Stimulated activated CD4-positive, alpha-beta T cell treated with anti-CD3 and anti-CD28 coated beads, Interleukin-12 subunit alpha, Interleukin-12 subunit beta, amount 100 ng/mL, for 4 hours (primary cell): ENCODE data around the gene NDE1.
"Not testable (repeated sequence)": the region's sequence is repeated elsewhere in the genome, so short reads cannot be mapped to it uniquely, and the experiment has no call there.

Source experiments
- DNase-seq: peaks from one replicate; pipeline ENCODE4 v3.0.0-alpha.2; 2020

Gene NDE1, protein sequence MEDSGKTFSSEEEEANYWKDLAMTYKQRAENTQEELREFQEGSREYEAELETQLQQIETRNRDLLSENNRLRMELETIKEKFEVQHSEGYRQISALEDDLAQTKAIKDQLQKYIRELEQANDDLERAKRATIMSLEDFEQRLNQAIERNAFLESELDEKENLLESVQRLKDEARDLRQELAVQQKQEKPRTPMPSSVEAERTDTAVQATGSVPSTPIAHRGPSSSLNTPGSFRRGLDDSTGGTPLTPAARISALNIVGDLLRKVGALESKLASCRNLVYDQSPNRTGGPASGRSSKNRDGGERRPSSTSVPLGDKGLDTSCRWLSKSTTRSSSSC

GRCh38 chr16:15650019-15650697 is at the start of gene NDE1:
TSS of gene NDE1 (plus strand) at chr16:15650245. CDS start at chr16:15664779, 14,534 bp downstream.
- peak; percentile 84 for DNase-seq

GRCh38 chr16:15601212-15601879 is 48.7 kb upstream of the NDE1 start:
- no peak for DNase-seq

GRCh38 chr16:15602285-15603044 is 47.6 kb upstream of the NDE1 start:
- DNase-seq, result no peak

DNA sequence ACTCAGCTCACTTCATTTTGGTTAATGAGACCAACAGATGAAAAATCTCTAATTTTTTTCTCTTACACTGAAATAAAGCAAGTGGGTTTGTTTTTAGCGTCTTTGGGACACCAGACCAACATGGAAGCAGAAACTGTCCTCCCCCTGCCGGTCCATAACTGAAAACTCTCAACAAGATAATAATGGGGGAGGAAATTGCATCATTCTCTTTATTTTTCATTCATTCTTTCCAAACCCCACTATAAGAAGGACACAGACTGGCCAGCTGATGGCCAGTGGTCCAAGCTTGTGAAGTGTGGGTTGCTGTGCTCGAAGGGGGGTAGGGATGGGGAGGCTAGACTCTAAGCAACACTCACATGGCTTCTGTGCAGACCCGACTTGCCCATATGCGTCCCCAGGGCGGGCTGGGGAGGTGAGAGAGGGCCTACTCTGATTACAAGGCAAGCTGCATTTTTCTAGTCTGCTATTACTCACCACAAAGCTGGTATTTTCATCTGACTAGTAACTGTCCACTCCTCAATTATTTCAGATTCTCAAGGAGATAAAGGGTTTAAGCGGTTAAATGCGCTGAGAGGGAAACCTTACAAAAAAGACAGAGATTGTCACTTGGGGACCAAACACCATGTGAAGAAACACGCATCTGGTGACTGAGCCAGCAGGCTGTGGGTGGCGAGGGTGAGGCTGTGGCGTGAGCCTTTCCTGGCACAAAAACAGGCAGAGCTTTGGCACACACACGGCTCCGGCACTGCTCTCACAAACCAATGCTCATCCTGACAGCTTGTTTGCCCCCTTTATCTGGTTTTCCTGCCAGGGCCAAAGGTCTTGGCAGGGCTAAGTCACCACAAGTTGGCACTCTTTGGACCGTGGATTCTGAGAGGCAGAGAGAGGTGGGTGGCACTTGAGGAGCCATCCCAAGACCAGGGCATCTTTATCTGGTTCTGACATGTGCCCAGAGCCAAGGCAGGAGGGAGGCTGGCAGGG is 45.3 kb upstream of the NDE1 start:
- DNase-seq, result no peak

DNA sequence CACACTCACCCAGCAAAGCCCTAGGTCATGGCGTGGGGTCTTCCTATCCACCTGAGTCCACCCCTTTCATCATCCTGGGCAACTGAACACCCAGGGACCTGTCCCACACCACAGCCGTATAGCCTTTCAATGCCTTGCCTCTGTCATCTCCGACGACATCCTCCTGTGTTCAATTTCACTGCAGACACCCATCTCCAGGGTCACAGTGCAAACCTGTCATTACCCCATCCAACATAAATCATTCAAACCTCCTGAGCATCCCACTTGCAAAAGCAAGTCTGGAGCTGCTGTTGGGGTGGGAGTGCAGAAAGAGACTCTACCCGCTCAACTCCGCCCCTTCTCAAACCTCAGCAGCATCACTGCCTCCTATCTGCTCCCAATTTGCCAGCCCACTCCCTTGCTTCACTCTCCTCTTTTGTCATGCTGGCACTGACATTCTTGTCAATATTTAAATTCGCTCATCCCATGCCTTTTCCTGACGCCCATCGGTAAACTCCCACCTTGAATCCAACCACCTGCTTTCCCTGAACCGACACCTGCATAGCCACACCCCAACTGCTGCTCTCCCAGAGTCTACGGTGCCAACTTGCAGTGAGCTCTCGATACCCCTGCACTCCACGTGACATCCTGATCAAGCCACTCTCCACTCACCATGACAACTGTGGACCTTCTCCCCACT is 44.1 kb upstream of the NDE1 start:
- no peak for DNase-seq

- no peak for DNase-seq
These were observed 43.4 kb upstream of the NDE1 start for GRCh38 chr16:15606518-15607220.

GRCh38 chr16:15607221-15607699 is 42.8 kb upstream of the NDE1 start:
- not testable (repeated sequence) for DNase-seq

- DNase-seq, result no peak
These were observed 42.2 kb upstream of the NDE1 start for GRCh38 chr16:15607700-15608396.

DNA sequence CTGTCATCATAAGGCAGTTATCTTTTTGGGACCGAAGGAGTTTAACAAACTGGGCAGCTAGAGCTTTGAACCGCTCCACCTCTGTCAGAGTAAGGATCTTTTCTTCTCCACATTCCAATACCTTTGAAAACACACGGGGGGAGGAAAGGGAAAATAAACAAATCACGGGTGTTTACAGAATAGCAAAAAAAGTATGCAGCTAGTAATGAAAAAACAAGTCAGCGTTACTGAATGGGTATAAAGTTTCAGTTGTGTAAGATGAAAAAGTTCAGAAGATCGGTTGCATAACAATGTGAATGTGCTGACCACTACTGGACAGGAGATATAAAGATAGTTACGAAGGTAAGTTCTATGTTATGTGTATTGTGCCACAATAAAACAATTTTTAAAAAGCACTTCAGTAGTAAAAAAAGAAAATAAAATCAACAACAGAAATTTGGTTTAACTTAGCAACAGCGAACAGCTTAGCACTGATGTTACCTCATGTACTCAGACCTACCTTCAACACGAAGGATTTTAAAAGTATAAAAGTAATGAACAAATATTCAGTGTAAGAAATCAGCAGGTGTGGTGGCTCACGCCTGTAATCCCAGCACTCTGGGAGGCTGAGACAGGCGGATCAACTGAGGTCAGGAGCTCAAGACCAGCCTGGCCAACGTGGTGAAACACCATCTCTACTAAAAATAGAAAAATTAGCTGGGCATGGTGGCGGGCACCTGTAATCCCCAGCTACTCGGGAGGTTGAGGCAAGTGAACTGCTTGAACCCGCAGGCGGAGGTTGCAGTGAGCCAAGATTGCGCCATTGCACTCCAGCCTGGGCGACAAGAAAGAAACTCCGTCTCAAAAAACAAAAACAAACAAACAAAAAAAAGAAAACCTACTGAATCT is 41.4 kb upstream of the NDE1 start:
- no peak for DNase-seq

DNA sequence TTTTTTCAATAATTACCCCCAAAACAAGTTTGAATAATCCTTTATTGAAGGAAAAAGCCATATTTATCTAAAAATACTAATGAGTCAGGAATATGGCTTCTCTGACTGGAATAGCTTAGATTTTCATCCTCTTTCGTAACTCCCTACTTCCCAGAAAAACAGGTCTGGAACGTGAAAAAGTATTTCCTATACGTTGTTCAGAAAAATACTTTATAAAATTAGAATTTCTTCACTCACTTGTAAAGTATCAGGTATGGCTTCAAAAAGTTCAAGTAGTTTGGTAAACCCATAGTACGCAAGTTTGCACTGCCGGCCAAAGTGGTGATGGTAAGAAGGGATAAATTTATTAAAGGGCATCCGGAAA is 40.8 kb upstream of the NDE1 start:
- DNase-seq, result no peak

GRCh38 chr16:15610369-15610871 is 39.6 kb upstream of the NDE1 start:
- no peak for DNase-seq

- DNase-seq, result no peak
These were observed 38.4 kb upstream of the NDE1 start for GRCh38 chr16:15611610-15612009.

DNA sequence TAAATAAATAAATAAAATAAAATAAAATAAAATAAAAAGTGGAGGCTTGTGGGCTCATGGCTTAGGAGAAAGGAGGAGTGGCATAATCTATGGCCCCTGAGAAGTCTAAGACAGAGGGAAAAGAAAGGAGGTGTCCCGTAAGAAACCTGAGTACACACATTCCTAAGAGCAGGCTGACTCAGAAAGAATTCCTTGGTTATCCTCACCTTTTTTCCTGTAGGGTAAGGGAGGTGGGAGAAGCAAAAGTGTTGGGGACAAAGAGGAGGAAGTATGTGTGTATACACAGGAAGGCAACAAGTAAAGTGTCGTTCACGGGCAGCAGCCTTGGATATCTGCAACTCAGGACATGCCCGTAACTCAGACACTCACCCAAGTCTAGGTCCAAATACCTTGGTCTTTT is 36.4 kb upstream of the NDE1 start:
- no peak for DNase-seq

GRCh38 chr16:15616012-15616411 is 34.0 kb upstream of the NDE1 start:
- DNase-seq, result no peak

DNA sequence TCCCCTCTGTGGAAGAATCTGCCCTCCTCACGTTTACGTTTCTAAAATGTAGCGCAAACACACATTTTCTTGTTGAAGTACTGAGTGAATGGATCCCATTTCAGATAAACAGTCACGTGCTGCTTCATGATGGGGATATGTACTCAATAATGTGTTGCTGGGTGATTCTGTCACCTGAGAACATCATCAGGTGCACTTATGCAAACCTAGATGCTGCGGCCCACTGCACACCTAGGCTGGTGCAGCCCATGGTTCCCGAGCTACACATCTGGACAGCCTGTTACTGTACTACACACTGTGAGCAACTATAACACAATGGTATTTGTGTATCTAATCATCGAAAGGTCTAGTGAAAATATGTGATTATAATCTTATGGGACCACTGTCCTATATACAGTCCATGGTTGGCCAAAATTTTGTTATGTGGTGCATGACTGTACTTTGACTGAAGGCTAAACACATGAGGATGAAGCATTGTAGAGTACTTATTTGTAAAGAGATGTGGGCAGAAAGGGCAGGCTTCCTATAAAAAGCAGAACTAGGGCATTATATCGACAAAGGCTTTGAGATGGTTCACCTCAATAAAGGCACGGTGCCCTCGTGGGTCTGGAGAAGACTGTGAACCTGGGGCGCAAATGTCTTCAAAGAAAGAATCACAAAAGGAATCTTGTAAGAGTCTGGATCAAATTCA is 33.4 kb upstream of the NDE1 start:
- DNase-seq, result no peak

DNA sequence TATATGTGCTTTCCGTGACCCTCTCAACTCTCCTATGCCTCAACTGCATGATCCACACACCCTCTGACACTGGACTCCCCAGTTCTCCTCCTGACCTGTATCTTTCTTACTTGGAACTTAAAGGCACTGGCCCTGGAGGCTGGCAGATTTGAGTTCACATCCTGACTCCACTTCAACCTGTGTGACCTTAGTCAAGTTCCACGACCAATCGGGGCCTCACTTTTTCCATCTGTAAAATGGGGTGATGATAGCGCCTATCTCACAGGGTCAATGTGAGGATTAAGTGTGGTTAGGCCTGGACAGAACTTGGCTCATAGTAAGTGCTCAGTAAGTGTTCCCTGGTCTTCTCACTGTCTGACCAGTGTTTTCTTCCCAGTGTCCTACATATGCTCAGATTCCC is 32.1 kb upstream of the NDE1 start:
- no peak for DNase-seq

- no peak for DNase-seq
These were observed 31.7 kb upstream of the NDE1 start for GRCh38 chr16:15618392-15618791.

DNA sequence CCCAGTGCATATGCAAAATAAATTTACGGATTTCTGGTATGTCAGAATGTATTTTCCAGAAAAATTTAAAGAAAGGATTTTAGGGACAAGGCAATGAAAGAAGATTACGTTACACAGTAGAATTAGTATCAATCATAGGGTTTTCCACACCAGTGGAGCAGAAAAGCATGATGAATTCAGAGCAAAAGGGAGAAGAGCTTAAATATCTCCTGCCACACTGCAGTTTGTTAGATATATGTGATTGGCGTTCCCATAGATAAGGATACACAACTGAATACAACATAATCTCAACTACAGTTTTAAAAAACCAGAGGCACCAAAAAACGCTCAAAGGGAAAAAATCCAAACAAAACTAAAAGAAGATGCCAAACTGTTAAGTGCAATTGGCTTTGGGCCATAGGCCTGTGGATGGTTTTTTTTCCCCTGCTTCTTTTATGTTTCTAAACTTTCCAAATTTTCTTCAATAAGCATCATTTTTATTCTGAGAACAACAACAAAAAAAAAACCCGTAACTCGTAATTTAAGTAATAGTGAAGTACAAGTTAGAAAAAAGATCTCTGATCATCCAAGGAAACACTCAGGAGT is 29.3 kb upstream of the NDE1 start:
- DNase-seq, result no peak
